ENCODE results near the gene PICALM. TPM values are rescaled to one million over a fixed set of nuclear protein-coding genes. Genes with fewer than 3 reads are reported as not detected.

Gene PICALM
- total RNA-seq, result 153 and 218 TPM in 2 replicates

- TF ChIP-seq CTCF (conservative IDR thresholded peaks at IDR 0.05; ENCODE audit: low read depth, low read length), result no peak
- H3K4me3 ChIP-seq (ENCODE audit: low read depth, low read length), result peak within 1 kb of the TSS; percentile 84
- DNase-seq (ENCODE audit: low read depth), result peak; percentile 51
These were observed at the start of gene PICALM for GRCh38 chr11:86068951-86069407. Gene PICALM (minus strand): TSS chr11:86069084. CDS start chr11:86068780, 304 bp downstream.

GRCh38 chr11:86118253-86118652 lies 49.4 kb upstream of the PICALM start:
- DNase-seq (ENCODE audit: low read depth), result no peak
- no peak overlapping the region for H3K4me3 ChIP-seq (ENCODE audit: low read depth, low read length)
- TF ChIP-seq CTCF (conservative IDR thresholded peaks at IDR 0.05; ENCODE audit: low read depth, low read length), result no peak

GRCh38 chr11:86117712-86118063 lies 48.8 kb upstream of the PICALM start:
- DNase-seq (ENCODE audit: low read depth), result peak; percentile 13
- no peak overlapping the region for H3K4me3 ChIP-seq (ENCODE audit: low read depth, low read length)
- no peak for TF ChIP-seq CTCF (conservative IDR thresholded peaks at IDR 0.05; ENCODE audit: low read depth, low read length)

GRCh38 chr11:86117001-86117711 lies 48.3 kb upstream of the PICALM start:
- DNase-seq (ENCODE audit: low read depth), result peak; percentile 59
- peak overlapping the region; percentile 1 for H3K4me3 ChIP-seq (ENCODE audit: low read depth, low read length)
- TF ChIP-seq CTCF (conservative IDR thresholded peaks at IDR 0.05; ENCODE audit: low read depth, low read length), result no peak

- peak; percentile 94 for DNase-seq (ENCODE audit: low read depth)
- H3K4me3 ChIP-seq (ENCODE audit: low read depth, low read length), result peak overlapping the region; percentile 13
- no peak for TF ChIP-seq CTCF (conservative IDR thresholded peaks at IDR 0.05; ENCODE audit: low read depth, low read length)
These were observed 47.5 kb upstream of the PICALM start for GRCh38 chr11:86116386-86116726.

- TF ChIP-seq CTCF (conservative IDR thresholded peaks at IDR 0.05; ENCODE audit: low read depth, low read length), result peak; percentile 32
- peak overlapping the region; percentile 13 for H3K4me3 ChIP-seq (ENCODE audit: low read depth, low read length)
- no peak for DNase-seq (ENCODE audit: low read depth)
These were observed 46.9 kb upstream of the PICALM start for GRCh38 chr11:86115542-86116385.

All from epithelial cell of proximal tubule (primary cell).